Measurements from ENCODE around the gene APMAP. TPM values are rescaled to one million over a fixed set of nuclear protein-coding genes. Genes with fewer than 3 reads are reported as not detected.

APMAP gene
- total RNA-seq, 2 experiments from 2014 or later = 47.5 to 56.0 TPM

DNA sequence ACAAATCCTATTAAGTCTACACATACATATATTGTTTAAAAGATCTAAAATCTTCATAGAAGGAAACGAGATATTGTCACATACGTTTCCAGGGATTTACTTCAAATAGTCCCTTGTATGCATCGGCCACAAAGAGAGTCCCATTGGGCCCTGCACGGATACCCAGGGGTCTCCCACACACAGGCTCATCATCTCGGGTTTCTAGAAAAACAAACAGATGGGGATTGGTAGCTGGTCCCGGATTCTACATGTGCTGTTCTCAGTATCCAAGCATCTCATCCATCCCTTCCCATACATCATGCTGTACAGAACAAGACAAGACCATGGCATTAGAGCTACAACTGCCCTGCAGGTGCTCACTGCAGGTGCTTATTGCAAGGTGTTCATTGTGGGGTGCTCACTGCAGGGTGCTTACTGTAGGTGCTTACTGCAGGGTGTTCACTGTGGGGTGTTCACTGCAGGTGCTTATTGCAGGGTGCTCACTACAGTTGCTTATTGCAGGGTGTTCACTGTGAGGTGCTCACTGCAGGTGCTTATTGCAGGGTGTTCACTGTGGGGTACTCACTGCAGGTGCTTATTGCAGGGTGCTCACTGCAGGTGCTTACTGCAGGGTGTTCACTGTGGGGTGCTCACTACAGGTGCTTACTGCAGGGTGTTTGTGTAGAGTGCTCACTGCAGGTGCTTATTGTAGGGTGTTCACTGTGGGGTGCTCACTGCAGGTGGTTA, 21.0 kb downstream of the APMAP start:
- Mint-ChIP-seq H3K4me1 (peaks cover 8% of the 10 kb centered on the region), H3K27me3 (no peaks in the 10 kb centered on the region), H3K4me3 (no peak overlapping the region), H3K36me3 (peaks cover 62% of the 10 kb centered on the region), H3K27ac (no peak overlapping the region), H3K9me3 (ENCODE audit: low read depth) (peaks cover 7% of the 10 kb centered on the region)
- CTCF ChIA-PET = no interaction called here
- no peak for ATAC-seq
- DNase-seq = peak; percentile 36

- no peak for ATAC-seq
- CTCF ChIA-PET = no interaction called here
- DNase-seq = no peak
- H3K4me3 Mint-ChIP-seq = no peak overlapping the region
- no peak overlapping the region for H3K27ac Mint-ChIP-seq
- peaks cover 3% of the 10 kb centered on the region for H3K9me3 Mint-ChIP-seq (ENCODE audit: low read depth)
- peaks cover 61% of the 10 kb centered on the region for H3K36me3 Mint-ChIP-seq
- H3K4me1 Mint-ChIP-seq = peaks cover 4% of the 10 kb centered on the region
- H3K27me3 Mint-ChIP-seq = no peaks in the 10 kb centered on the region
Observed at GRCh38 chr20:24970754-24971153, 21.8 kb downstream of the APMAP start.

DNA sequence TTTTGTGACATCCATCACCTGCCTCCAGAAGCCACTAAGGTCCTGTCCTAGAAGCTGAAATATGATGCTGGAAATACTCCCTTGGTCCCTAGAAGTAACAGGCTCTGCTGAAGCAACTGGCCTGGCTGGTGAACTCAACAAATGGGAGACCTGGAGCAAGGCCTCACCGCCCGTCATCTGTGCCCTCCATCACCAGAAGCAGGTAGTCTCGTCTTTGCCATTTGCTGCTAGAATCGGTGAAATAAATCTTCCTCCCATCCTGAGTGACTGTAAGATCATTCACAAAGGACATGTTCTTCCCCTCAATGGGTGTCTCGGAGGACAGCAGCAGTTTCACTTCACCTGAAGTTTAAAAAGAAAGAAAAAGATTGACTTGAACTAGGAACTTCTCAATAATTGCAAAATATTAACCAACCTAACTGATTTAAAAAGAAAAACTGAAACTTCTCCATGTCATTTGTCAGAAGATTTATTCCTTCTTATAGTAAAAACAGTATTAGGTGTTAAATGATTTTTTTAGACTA, 22.5 kb downstream of the APMAP start:
- H3K27me3 Mint-ChIP-seq = no peaks in the 10 kb centered on the region
- CTCF ChIA-PET = no interaction called here
- no peak overlapping the region for H3K4me3 Mint-ChIP-seq
- peaks cover 4% of the 10 kb centered on the region for H3K4me1 Mint-ChIP-seq
- no peak overlapping the region for H3K27ac Mint-ChIP-seq
- no peaks in the 10 kb centered on the region for H3K9me3 Mint-ChIP-seq (ENCODE audit: low read depth)
- H3K36me3 Mint-ChIP-seq = peaks cover 58% of the 10 kb centered on the region
- ATAC-seq (no peak), DNase-seq (no peak)

DNA sequence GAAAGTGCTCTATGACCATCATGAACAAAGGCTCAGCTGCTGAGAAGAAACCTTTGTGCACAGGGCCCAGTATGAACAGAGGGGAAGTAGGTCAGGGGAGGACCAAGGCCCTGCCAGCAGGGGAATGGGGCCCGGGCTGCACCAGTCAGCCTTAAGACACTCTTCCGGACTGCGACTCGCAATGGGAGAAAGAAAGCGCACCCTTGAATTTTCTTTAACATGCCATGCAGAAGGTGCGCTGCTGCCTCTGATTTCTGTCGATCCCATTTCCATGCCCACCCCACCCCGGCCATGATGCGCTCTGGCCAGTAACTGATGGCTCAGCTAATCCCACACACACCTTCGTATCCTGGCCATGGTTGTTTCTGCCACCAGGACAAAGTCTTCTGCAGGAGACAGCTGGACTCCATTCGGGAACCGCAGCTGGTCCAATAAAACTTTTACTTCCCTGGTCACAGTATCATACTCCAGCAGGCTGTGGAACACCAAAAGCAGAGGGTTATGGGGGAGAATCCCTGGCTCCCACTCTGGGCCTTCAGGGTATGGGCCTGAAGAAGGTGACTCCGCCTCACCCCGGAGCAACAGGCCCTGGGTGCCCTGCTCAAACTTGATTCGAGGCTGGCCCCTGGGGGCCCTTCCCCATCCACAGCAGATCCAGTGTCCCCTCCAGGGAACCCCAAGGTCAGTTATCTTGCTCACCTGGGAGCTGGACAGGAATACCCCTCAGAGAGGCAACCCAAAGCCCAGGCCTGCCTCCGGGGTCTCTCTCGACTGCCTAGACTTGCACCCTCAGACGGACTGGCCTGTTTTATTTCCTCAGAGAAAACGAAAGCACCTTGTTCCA, 23.1 kb downstream of the APMAP start:
- Mint-ChIP-seq H3K9me3 (ENCODE audit: low read depth) (no peaks in the 10 kb centered on the region), H3K27ac (no peak overlapping the region), H3K27me3 (no peaks in the 10 kb centered on the region), H3K36me3 (peaks cover 56% of the 10 kb centered on the region), H3K4me1 (peaks cover 6% of the 10 kb centered on the region), H3K4me3 (no peak overlapping the region)
- CTCF ChIA-PET = no interaction called here
- DNase-seq = peak; percentile 36
- no peak for ATAC-seq

DNA sequence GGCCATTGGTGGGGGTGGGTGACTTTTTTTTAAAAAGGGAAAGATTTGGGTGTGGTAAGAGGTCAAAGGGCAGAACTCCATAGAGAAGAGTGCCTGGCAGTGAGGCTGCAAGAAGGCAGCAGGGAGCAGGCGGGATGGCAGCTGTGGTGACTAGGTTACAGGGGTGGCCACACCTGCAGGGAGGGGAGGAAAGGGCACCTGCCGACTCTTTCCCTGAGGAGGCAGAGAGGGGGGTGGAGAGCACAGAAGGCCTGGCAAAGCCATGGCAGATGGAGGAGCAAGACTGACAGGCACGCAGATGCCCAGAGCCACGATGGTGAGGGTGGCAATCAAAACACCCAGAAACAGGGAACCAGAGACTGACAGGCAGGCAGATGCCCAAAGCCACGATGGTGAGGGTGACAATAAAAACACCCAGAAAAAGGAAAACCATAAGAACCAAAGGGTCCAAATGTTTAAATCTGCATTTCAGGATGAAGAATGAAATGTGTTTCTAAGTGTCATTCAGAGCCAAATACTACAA, 24.2 kb downstream of the APMAP start:
- no peaks in the 10 kb centered on the region for H3K9me3 Mint-ChIP-seq (ENCODE audit: low read depth)
- H3K4me3 Mint-ChIP-seq = no peak overlapping the region
- peaks cover 51% of the 10 kb centered on the region for H3K36me3 Mint-ChIP-seq
- CTCF ChIA-PET = no interaction called here
- ATAC-seq = no peak
- peak; percentile 22 for DNase-seq
- H3K27me3 Mint-ChIP-seq = no peaks in the 10 kb centered on the region
- peaks cover 6% of the 10 kb centered on the region for H3K4me1 Mint-ChIP-seq
- H3K27ac Mint-ChIP-seq = peak overlapping the region; percentile 23

DNA sequence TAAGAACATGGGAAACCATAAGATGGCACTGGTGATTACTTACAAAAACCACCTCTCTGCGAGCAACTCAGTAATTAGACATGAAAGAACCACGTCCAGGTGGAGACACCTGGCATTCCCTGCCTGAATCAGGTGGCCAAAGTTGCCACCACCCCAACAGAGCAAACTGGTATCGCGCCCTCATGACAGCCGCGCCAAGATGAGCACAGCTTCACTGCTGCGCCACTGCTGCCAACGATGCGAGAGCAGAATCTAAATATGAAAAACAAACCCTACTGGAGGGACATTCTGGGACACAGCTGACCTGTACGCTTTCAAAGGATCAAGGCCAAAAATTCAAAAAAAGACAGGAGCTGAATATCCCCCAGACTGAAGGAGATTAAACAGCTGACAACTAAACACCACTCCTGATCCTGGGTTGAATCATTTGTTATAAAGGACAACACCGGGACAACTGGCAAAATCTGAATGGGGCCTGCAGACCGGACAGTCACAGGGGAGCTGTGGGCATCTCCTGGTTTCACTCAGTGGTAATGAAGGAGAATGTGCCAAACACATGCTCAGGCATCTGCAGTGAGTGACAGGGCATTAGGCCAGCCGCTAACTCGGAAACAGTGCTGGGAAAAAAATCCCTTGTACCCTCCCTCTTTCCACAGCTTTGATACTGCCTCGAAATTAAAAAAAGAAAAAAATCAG, 26.1 kb downstream of the APMAP start:
- CTCF ChIA-PET = interaction anchor here (2.1 kb wide), 1 partner anchor 36 kb away, joined by 5 read pairs; no protein-coding TSS in a partner anchor
- Mint-ChIP-seq H3K27ac (no peak overlapping the region), H3K4me1 (peaks cover 10% of the 10 kb centered on the region), H3K36me3 (peaks cover 62% of the 10 kb centered on the region), H3K27me3 (no peaks in the 10 kb centered on the region), H3K9me3 (ENCODE audit: low read depth) (no peaks in the 10 kb centered on the region), H3K4me3 (no peak overlapping the region)
- DNase-seq (peak; percentile 26), ATAC-seq (no peak)

- Mint-ChIP-seq H3K9me3 (ENCODE audit: low read depth) (no peaks in the 10 kb centered on the region), H3K27ac (peak overlapping the region; percentile 41), H3K36me3 (peaks cover 66% of the 10 kb centered on the region), H3K4me1 (peaks cover 22% of the 10 kb centered on the region), H3K27me3 (no peaks in the 10 kb centered on the region), H3K4me3 (no peak overlapping the region)
- DNase-seq = peak; percentile 31
- CTCF ChIA-PET = no interaction called here
- no peak for ATAC-seq
Observed at GRCh38 chr20:24965065-24965919, 27.3 kb downstream of the APMAP start.

GRCh38 chr20:24964506-24964840, 28.1 kb downstream of the APMAP start:
- Mint-ChIP-seq H3K9me3 (ENCODE audit: low read depth) (no peaks in the 10 kb centered on the region), H3K27ac (peak overlapping the region; percentile 67), H3K4me3 (no peak overlapping the region), H3K4me1 (peaks cover 27% of the 10 kb centered on the region), H3K27me3 (no peaks in the 10 kb centered on the region), H3K36me3 (peaks cover 65% of the 10 kb centered on the region)
- ATAC-seq = no peak
- CTCF ChIA-PET = interaction anchor here (1.0 kb wide), 1 partner anchor 10 kb away, joined by 4 read pairs; no protein-coding TSS in a partner anchor
- peak; percentile 39 for DNase-seq

DNA sequence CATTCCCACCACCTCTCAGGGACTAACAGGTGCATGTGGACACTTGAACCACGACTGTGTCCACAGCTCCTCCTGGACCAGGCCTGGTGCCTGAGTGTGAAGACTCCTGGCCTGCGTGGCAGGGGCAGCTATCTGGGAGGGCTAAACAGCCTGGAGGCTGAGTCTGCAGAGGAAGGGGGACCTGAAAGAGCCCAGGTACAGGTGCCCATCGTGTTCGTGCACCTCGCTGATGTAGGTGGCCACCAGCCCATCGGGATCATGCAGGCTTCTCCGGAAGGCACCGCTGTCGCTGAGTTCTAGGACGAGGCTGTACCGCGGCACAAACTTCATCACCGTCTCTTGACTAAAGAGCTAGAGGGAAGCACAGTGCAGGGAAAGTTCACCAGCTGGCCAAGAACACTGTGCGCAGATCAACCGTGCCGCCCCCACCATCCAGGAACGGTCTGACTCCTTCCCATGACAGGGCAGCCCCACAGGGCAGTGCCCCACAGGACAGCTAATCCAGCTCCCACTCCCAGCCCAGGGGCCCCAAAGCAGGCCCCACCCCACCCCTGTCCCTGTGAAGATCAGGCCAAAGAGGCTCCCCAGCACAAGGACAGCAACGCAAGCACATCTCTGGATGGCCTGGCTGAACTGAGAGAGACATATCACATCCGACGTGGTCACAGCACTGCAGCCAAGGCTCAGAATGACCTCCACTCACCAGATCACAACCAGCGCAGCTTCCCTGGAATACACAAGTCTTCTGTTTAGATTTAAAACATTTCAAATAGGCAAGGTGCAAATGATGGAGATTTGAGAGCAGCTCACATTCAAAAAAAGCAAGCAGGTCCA, 28.7 kb downstream of the APMAP start:
- CTCF ChIA-PET = interaction anchor here (1.0 kb wide), 1 partner anchor 9 kb away, joined by 4 read pairs; no protein-coding TSS in a partner anchor
- no peak overlapping the region for H3K4me3 Mint-ChIP-seq
- no peaks in the 10 kb centered on the region for H3K9me3 Mint-ChIP-seq (ENCODE audit: low read depth)
- DNase-seq (peak; percentile 28), ATAC-seq (no peak)
- H3K36me3 Mint-ChIP-seq = peaks cover 61% of the 10 kb centered on the region
- peaks cover 29% of the 10 kb centered on the region for H3K4me1 Mint-ChIP-seq
- peak overlapping the region; percentile 67 for H3K27ac Mint-ChIP-seq
- no peaks in the 10 kb centered on the region for H3K27me3 Mint-ChIP-seq

- CTCF ChIA-PET = interaction anchor here (1.0 kb wide), 2 partner anchors 10 to 861 kb away, joined by 3 read pairs; no protein-coding TSS in a partner anchor
Observed at GRCh38 chr20:24962510-24962909, 30.0 kb downstream of the APMAP start.

GRCh38 chr20:24962182-24962492, 30.4 kb downstream of the APMAP start:
- H3K4me1 Mint-ChIP-seq = peaks cover 25% of the 10 kb centered on the region
- CTCF ChIA-PET = interaction anchor here (1.0 kb wide), 2 partner anchors 10 to 861 kb away, joined by 3 read pairs; no protein-coding TSS in a partner anchor

More at GRCh38 chr20:24962510-24962909, 30.0 kb downstream of the APMAP start:
- no peak for ATAC-seq
- peaks cover 54% of the 10 kb centered on the region for H3K36me3 Mint-ChIP-seq
- peak overlapping the region; percentile 7 for H3K27ac Mint-ChIP-seq
- H3K4me3 Mint-ChIP-seq = no peak overlapping the region
- DNase-seq = no peak
- no peaks in the 10 kb centered on the region for H3K9me3 Mint-ChIP-seq (ENCODE audit: low read depth)
- no peaks in the 10 kb centered on the region for H3K27me3 Mint-ChIP-seq
- peaks cover 25% of the 10 kb centered on the region for H3K4me1 Mint-ChIP-seq

More at GRCh38 chr20:24962182-24962492, 30.4 kb downstream of the APMAP start:
- no peaks in the 10 kb centered on the region for H3K9me3 Mint-ChIP-seq (ENCODE audit: low read depth)
- ATAC-seq (no peak), DNase-seq (no peak)
- peaks cover 54% of the 10 kb centered on the region for H3K36me3 Mint-ChIP-seq
- peak overlapping the region; percentile 83 for H3K27ac Mint-ChIP-seq
- H3K4me3 Mint-ChIP-seq = no peak overlapping the region
- no peaks in the 10 kb centered on the region for H3K27me3 Mint-ChIP-seq

All from activated CD8-positive, alpha-beta memory T cell treated with anti-CD3 and anti-CD28 coated beads, Interleukin-2, amount 10 ng/mL, durations not matched to agents 7 days and 5 days (primary cell).